B cell (primary cell): Measurements from ENCODE around the gene ZMIZ1. TPM values are rescaled to one million over a fixed set of nuclear protein-coding genes. Genes with fewer than 3 reads are reported as not detected.

Experiments used
- ATAC-seq: fragments of 200-7000 bp; cut with Tn5 transposase; one replicate; pipeline ENCODE4 v1.10.0; 2021; ENCODE audit warnings: low read depth, mild to moderate bottlenecking, moderate number of reproducible peaks, moderate library complexity
- CTCF ChIA-PET: fragments of 350-600 bp; sonication (Branson Sonifier 250); formaldehyde crosslinking; loops from one replicate; lab custom pipeline; 2021; ENCODE audit warnings: antibody characterized with exemption, inconsistent platforms; lab: Charles Lee
- POLR2A ChIA-PET: fragments of 350-600 bp; sonication (Branson Sonifier 250); formaldehyde crosslinking; loops from one replicate; lab custom pipeline; 2021; ENCODE audit warnings: antibody characterized with exemption; lab: Charles Lee
- DNase-seq: peaks from one replicate; pipeline ENCODE4 v3.0.0; 2013
- H2AFZ ChIP-seq: 2 replicates; pipeline ENCODE4 v1.6.1; 2012; ENCODE audit warnings: mild to moderate bottlenecking, low read depth, low read length; ENCODE audit not compliant: insufficient read depth, poor library complexity, severe bottlenecking
- H3K27ac ChIP-seq, 2 donors: 1 replicate in 1 of 2; 2 replicates in 1 of 2; pipeline ENCODE4 v1.5.1; 2012 to 2013; ENCODE audit warnings: low read length in 2 of 2, mild to moderate bottlenecking in 2 of 2, moderate library complexity in 1 of 2
- H3K27me3 ChIP-seq, 4 experiments: fragments of 200-600 bp in 1 of 4; sonication (generic) in 1 of 4; replicated peaks in 1 of 4; 1 replicate in 2 of 4; 2 replicates in 2 of 4; pipeline versions ENCODE4 v1.6.1 to v1.7.0; 2013 to 2016; ENCODE audit warnings: low read length in 3 of 4, mild to moderate bottlenecking in 2 of 4, mixed read lengths in 1 of 4, moderate library complexity in 1 of 4; ENCODE audit not compliant: insufficient read depth in 4 of 4, control insufficient read depth in 3 of 4; ENCODE audit errors: control extremely low read depth in 1 of 4
- H3K36me3 ChIP-seq, 2 experiments: replicated peaks in 1 of 2; 1 replicate in 1 of 2; 2 replicates in 1 of 2; pipeline versions ENCODE4 v1.6.1 to v1.7.1; 2013; ENCODE audit warnings: low read length in 1 of 2; ENCODE audit not compliant: insufficient read depth in 2 of 2, control insufficient read depth in 1 of 2; ENCODE audit errors: control extremely low read depth in 1 of 2, extremely low read depth in 1 of 2
- H3K4me1 ChIP-seq, 2 donors: fragments of 200-600 bp in 1 of 2; sonication (generic) in 1 of 2; 1 replicate in 1 of 2; 2 replicates in 1 of 2; pipeline versions ENCODE4 v1.5.1 to v1.6.1; 2013 to 2017; ENCODE audit warnings: low read length in 2 of 2; ENCODE audit not compliant: control insufficient read depth in 2 of 2, insufficient read depth in 2 of 2
- H3K4me2 ChIP-seq: replicated peaks from 2 replicates; pipeline ENCODE3; 2012; ENCODE audit warnings: mild to moderate bottlenecking, low read depth, low read length; ENCODE audit not compliant: poor library complexity, severe bottlenecking
- H3K4me3 ChIP-seq, 5 experiments: fragments of 200-600 bp in 1 of 5; sonication (generic) in 1 of 5; 1 replicate in 3 of 5; 2 replicates in 2 of 5; pipeline versions ENCODE4 v1.5.1 to v1.7.0; 2011 to 2016; ENCODE audit warnings: low read length in 4 of 5, mild to moderate bottlenecking in 4 of 5, low read depth in 2 of 5, control low read depth in 1 of 5, moderate library complexity in 1 of 5; ENCODE audit not compliant: insufficient read depth in 1 of 5; ENCODE audit errors: control extremely low read depth in 1 of 5, extremely low read depth in 1 of 5
- H3K79me2 ChIP-seq: fragments of 200-600 bp; sonication (generic); one replicate; pipeline ENCODE4 v1.6.0; 2016; ENCODE audit warnings: low read length; ENCODE audit not compliant: control insufficient read depth, insufficient read depth
- H3K9ac ChIP-seq: fragments of 200-600 bp; sonication (generic); 2 replicates; pipeline ENCODE4 v1.6.1; 2017; ENCODE audit warnings: mild to moderate bottlenecking, low read length, moderate library complexity
- H3K9me3 ChIP-seq, 3 donors: one replicate each; pipeline versions ENCODE4 v1.6.1 to v1.7.1; 2013; ENCODE audit warnings: low read length in 2 of 3; ENCODE audit not compliant: control insufficient read depth in 2 of 3, insufficient read depth in 1 of 3; ENCODE audit errors: control extremely low read depth in 1 of 3
- H4K20me1 ChIP-seq: 2 replicates; pipeline ENCODE4 v1.6.0; 2012; ENCODE audit warnings: mild to moderate bottlenecking, low read length; ENCODE audit not compliant: insufficient read depth, control insufficient read depth, poor library complexity, severe bottlenecking
- H3K27ac Mint-ChIP-seq: one replicate; pipeline ENCODE4 v1.8.0; 2021; ENCODE audit warnings: mixed read lengths
- H3K27me3 Mint-ChIP-seq: one replicate; pipeline ENCODE4 v1.8.0; 2021; ENCODE audit warnings: mixed read lengths
- H3K4me1 Mint-ChIP-seq: one replicate; pipeline ENCODE4 v1.8.0; 2021; ENCODE audit warnings: mixed read lengths
- H3K4me3 Mint-ChIP-seq: one replicate; pipeline ENCODE4 v1.8.0; 2021; ENCODE audit warnings: mixed read lengths
- H3K9me3 Mint-ChIP-seq: one replicate; pipeline ENCODE4 v1.8.0; 2022; ENCODE audit warnings: mixed read lengths; ENCODE audit not compliant: insufficient read depth
- EZH2 ChIP-seq: IDR thresholded peaks from 2 replicates; pipeline ENCODE4 v1.6.1; 2012; ENCODE audit warnings: borderline replicate concordance, low read depth, mild to moderate bottlenecking, moderate library complexity, low read length; ENCODE audit not compliant: insufficient read depth, poor library complexity, severe bottlenecking
- WGBS: methylation state at CpG from one replicate; pipeline ENCODE4 v1.1.5; 2013; ENCODE audit warnings: missing lambda C conversion rate; ENCODE audit not compliant: insufficient coverage; 5-methylcytosine and 5-hydroxymethylcytosine counted together
- intact Hi-C: fragments of 100-400 bp; cut with micrococcal nuclease; formaldehyde crosslinking; loops from one replicate; pipeline ENCODE4 v1.10.0; 2022
- polyA plus RNA-seq: library from polyadenylated mRNA; depleted of rRNA; stranded (reverse); fragments of >200 nt; gene quantifications from 2 replicates; pipeline ENCODE4 v1.2.3, GENCODE V29; 2012
- total RNA-seq, 2 donors: library from RNA; stranded (reverse); fragments of 120-200 nt in 1 of 2; gene quantifications; 1 replicate in 1 of 2; 2 replicates in 1 of 2; pipeline versions ENCODE4 v1.2.3 to v1.2.4, GENCODE V29; 2013 to 2022
- TF ChIP-seq, protein P1 (sequence below): fragments of 200-600 bp; IDR thresholded peaks from one replicate; pipeline ENCODE4 v1.8.0; 2022; ENCODE audit warnings: antibody characterized with exemption, mild to moderate bottlenecking

ZMIZ1 gene
- total and polyA plus RNA-seq, 2 donors (not counting 1 experiment from before 2014, with no cell fraction given): 14.3 to 64.9 TPM

GRCh38 chr10:79342295-79342761, 273.6 kb downstream of the ZMIZ1 start:
- H3K27me3 Mint-ChIP-seq: no peaks in the 10 kb centered on the region
- Histone ChIP-seq H3K79me2 (peaks cover 5% of the 10 kb centered on the region), H3K4me3 (no peak overlapping the region), H3K4me1 (peaks cover 6 to 8% of the 10 kb centered on the region in 2 donors), H3K27ac (no peak overlapping the region), H3K4me2 (no peak overlapping the region), H2AFZ (no peak overlapping the region), H3K27me3 (no peaks in the 10 kb centered on the region), H4K20me1 (no peaks in the 10 kb centered on the region), H3K9ac (no peak overlapping the region), H3K9me3 (no peaks in the 10 kb centered on the region), H3K36me3 (no peaks in the 10 kb centered on the region)
- no peak overlapping the region for H3K4me3 Mint-ChIP-seq
- no peak for TF ChIP-seq EZH2
- TF ChIP-seq, protein P1, sequence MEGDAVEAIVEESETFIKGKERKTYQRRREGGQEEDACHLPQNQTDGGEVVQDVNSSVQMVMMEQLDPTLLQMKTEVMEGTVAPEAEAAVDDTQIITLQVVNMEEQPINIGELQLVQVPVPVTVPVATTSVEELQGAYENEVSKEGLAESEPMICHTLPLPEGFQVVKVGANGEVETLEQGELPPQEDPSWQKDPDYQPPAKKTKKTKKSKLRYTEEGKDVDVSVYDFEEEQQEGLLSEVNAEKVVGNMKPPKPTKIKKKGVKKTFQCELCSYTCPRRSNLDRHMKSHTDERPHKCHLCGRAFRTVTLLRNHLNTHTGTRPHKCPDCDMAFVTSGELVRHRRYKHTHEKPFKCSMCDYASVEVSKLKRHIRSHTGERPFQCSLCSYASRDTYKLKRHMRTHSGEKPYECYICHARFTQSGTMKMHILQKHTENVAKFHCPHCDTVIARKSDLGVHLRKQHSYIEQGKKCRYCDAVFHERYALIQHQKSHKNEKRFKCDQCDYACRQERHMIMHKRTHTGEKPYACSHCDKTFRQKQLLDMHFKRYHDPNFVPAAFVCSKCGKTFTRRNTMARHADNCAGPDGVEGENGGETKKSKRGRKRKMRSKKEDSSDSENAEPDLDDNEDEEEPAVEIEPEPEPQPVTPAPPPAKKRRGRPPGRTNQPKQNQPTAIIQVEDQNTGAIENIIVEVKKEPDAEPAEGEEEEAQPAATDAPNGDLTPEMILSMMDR: no peak
- WGBS: 95% methylated on average over 5 of the region's 5 CpGs
- intact Hi-C loops: no loop called here
- ChIA-PET CTCF (no interaction called here), POLR2A (no interaction called here)
- no peak for ATAC-seq
- DNase-seq: no peak
- no peaks in the 10 kb centered on the region for H3K9me3 Mint-ChIP-seq
- peaks cover 7% of the 10 kb centered on the region for H3K4me1 Mint-ChIP-seq
- H3K27ac Mint-ChIP-seq: no peak overlapping the region

DNA sequence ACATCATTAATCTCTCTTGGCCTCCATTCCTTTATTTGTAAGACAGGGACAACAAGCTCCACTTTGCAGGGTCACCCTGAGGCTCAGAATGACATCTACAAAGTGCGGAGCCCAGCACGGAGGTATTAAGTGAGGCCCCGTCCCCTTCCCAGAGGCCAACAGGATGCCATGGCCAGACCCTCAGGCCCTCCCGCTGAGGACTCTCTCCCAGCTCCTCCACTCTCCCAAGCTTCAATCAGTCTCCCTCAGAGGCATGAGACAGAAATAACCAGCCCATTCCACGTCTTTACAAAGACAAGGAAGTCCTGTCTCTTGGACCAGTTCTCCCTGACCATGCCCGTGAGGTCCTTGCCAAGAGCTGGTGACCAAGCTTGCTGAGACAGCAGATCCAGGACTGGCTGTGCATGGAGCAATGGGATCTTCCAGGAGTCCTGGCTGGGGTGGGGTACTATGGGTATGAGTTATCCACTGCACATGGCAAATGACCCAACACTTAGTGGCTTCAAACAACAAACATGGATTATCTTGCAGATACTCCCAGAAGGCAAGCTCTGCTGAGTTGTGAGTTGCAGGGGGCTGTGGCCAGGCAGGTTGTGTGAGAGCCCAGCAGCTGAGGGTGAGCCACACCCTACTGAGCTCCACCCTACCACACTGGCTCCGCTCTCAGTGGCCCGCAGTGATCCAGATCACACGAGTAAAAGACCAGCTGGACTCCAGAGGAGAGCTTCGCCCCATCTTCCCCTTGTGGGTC, 274.2 kb downstream of the ZMIZ1 start:
- Mint-ChIP-seq H3K4me3 (no peak overlapping the region), H3K9me3 (no peaks in the 10 kb centered on the region), H3K27me3 (no peaks in the 10 kb centered on the region), H3K4me1 (peaks cover 7% of the 10 kb centered on the region), H3K27ac (no peak overlapping the region)
- H3K4me3 ChIP-seq: no peak overlapping the region
- 92% methylated on average over 9 of the region's 10 CpGs for WGBS
- POLR2A ChIA-PET: no interaction called here
- DNase-seq: no peak
- H4K20me1 ChIP-seq: no peaks in the 10 kb centered on the region
- no peak overlapping the region for H2AFZ ChIP-seq
- CTCF ChIA-PET: no interaction called here
- no peak overlapping the region for H3K4me2 ChIP-seq
- no peak overlapping the region for H3K9ac ChIP-seq
- TF ChIP-seq EZH2: no peak
- TF ChIP-seq, protein P1: no peak
- H3K27ac ChIP-seq: no peak overlapping the region
- intact Hi-C loops: no loop called here
- H3K4me1 ChIP-seq: peaks cover 6 to 11% of the 10 kb centered on the region in 2 donors
- no peaks in the 10 kb centered on the region for H3K27me3 ChIP-seq
- ATAC-seq: no peak
- H3K9me3 ChIP-seq: no peaks in the 10 kb centered on the region
- peaks cover 12% of the 10 kb centered on the region for H3K79me2 ChIP-seq
- H3K36me3 ChIP-seq: no peaks in the 10 kb centered on the region
